ENCODE results near the gene LYRM2. TPM values are rescaled to one million over a fixed set of nuclear protein-coding genes. Genes with fewer than 3 reads are reported as not detected.
"Not testable (repeated sequence)": the region's sequence is repeated elsewhere in the genome, so short reads cannot be mapped to it uniquely, and the experiment has no call there.

The LYRM2 gene
- total RNA-seq, 1 experiment from 2014 or later = 26.3 TPM

DNA sequence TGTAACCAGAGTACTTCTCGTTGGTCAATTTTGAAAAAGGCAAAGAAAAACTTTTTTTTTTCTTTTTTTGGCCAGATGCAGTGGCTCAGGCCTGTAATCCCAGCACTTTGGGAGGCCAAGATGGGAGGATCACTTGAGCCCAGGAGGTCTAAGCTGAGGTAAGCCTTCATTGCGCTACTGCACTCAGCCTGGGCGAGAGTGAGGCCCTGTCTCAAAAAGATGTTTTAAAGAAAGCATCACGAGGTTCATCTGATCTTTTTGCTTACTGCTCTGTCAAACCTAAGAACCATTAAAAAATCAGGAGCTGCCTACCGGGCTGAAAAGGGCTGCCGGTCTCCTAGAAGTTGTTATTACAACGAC, 607 bp downstream of the LYRM2 start:
- intact Hi-C loops (cut with micrococcal nuclease) = no loop called here
- H2AFZ ChIP-seq (ENCODE audit: low read depth, low read length, poor library complexity, severe bottlenecking) = peak overlapping the region; percentile 77
- H3K4me3 ChIP-seq (replicated peaks in 1 of 2; ENCODE audit: low read depth in 1 of 2, low read length in 2 of 2) = peak overlapping the region; percentile 56 to 77
- TF ChIP-seq, protein P1, sequence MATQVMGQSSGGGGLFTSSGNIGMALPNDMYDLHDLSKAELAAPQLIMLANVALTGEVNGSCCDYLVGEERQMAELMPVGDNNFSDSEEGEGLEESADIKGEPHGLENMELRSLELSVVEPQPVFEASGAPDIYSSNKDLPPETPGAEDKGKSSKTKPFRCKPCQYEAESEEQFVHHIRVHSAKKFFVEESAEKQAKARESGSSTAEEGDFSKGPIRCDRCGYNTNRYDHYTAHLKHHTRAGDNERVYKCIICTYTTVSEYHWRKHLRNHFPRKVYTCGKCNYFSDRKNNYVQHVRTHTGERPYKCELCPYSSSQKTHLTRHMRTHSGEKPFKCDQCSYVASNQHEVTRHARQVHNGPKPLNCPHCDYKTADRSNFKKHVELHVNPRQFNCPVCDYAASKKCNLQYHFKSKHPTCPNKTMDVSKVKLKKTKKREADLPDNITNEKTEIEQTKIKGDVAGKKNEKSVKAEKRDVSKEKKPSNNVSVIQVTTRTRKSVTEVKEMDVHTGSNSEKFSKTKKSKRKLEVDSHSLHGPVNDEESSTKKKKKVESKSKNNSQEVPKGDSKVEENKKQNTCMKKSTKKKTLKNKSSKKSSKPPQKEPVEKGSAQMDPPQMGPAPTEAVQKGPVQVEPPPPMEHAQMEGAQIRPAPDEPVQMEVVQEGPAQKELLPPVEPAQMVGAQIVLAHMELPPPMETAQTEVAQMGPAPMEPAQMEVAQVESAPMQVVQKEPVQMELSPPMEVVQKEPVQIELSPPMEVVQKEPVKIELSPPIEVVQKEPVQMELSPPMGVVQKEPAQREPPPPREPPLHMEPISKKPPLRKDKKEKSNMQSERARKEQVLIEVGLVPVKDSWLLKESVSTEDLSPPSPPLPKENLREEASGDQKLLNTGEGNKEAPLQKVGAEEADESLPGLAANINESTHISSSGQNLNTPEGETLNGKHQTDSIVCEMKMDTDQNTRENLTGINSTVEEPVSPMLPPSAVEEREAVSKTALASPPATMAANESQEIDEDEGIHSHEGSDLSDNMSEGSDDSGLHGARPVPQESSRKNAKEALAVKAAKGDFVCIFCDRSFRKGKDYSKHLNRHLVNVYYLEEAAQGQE (IDR thresholded peaks at IDR 0.05; ENCODE audit: low read depth) = no peak
- TF ChIP-seq EZH2phosphoT487 (IDR thresholded peaks at IDR 0.05; ENCODE audit: borderline replicate concordance) (no peak), SRF (IDR thresholded peaks at IDR 0.05; ENCODE audit: low read depth) (no peak), ZFX (IDR thresholded peaks at IDR 0.05) (no peak), TCF7L2 (IDR thresholded peaks at IDR 0.05; ENCODE audit: borderline replicate concordance, extremely low read depth, insufficient read depth, insufficient read length) (no peak), ZNF274 (IDR thresholded peaks at IDR 0.05; ENCODE audit: low read depth, low read length) (no peak), JUND (IDR thresholded peaks at IDR 0.05) (no peak), EZH2 (IDR thresholded peaks at IDR 0.05) (no peak), SP1 (IDR thresholded peaks at IDR 0.05; ENCODE audit: low read depth) (no peak), EGR1 (IDR thresholded peaks at IDR 0.05; ENCODE audit: low read depth) (no peak)
- TF ChIP-seq, protein P2, sequence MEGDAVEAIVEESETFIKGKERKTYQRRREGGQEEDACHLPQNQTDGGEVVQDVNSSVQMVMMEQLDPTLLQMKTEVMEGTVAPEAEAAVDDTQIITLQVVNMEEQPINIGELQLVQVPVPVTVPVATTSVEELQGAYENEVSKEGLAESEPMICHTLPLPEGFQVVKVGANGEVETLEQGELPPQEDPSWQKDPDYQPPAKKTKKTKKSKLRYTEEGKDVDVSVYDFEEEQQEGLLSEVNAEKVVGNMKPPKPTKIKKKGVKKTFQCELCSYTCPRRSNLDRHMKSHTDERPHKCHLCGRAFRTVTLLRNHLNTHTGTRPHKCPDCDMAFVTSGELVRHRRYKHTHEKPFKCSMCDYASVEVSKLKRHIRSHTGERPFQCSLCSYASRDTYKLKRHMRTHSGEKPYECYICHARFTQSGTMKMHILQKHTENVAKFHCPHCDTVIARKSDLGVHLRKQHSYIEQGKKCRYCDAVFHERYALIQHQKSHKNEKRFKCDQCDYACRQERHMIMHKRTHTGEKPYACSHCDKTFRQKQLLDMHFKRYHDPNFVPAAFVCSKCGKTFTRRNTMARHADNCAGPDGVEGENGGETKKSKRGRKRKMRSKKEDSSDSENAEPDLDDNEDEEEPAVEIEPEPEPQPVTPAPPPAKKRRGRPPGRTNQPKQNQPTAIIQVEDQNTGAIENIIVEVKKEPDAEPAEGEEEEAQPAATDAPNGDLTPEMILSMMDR (IDR thresholded peaks at IDR 0.05 in 2 of 3, conservative IDR thresholded peaks at IDR 0.05 in 1 of 3; ENCODE audit: borderline replicate concordance in 1 of 3, insufficient read depth in 1 of 3, low read depth in 2 of 3, low read length in 2 of 3) = no peak
- no peaks in the 10 kb centered on the region for H3K9me3 ChIP-seq (ENCODE audit: control insufficient read depth in 1 of 2, insufficient read depth in 1 of 2, low read depth in 1 of 2, low read length in 2 of 2)
- BruUV-seq (replicated peaks) = no TSS peak
- H4K20me1 ChIP-seq (ENCODE audit: insufficient read depth) = no peaks in the 10 kb centered on the region
- RAD21 ChIA-PET (ENCODE audit: low non-redundant PET in 1 of 2, low total read pairs in 2 of 2, uncharacterized antibody in 2 of 2, unreplicated experiment in 2 of 2) = no interaction called here
- POLR2A ChIA-PET = interaction anchor here (0.8 kb wide), 1 partner anchor 8 kb away, joined by 3 read pairs; no protein-coding TSS in a partner anchor
- H3K9ac ChIP-seq (ENCODE audit: low read length) = peak overlapping the region; percentile 75
- H3K4me2 ChIP-seq (ENCODE audit: low read length) = peak overlapping the region; percentile 81
- H3K79me2 ChIP-seq (ENCODE audit: insufficient read depth, low read length) = peaks cover 24% of the 10 kb centered on the region
- no peak for DNase-seq (ENCODE audit: low read depth, low spot score)
- CTCF ChIA-PET = interaction anchor here (1.0 to 1.6 kb wide), 2 partner anchors 28 to 271 kb away, joined by 3 to 5 read pairs; no protein-coding TSS in a partner anchor
- H3K4me1 ChIP-seq (ENCODE audit: control insufficient read depth in 1 of 2, insufficient read depth in 2 of 2, low read length in 2 of 2) = peaks cover 6 to 16% of the 10 kb centered on the region in 2 experiments; a peak in 3 of 4 replicates
- H3K27ac ChIP-seq (ENCODE audit: low read depth, low read length) = peak overlapping the region; percentile 68
- peak; percentile 21 for ATAC-seq
- no peaks in the 10 kb centered on the region for H3K27me3 ChIP-seq (ENCODE audit: insufficient read depth, low read length)
- H3K36me3 ChIP-seq (ENCODE audit: control insufficient read depth in 1 of 2, insufficient read depth in 2 of 2, low read length in 2 of 2) = peaks cover 5 to 11% of the 10 kb centered on the region in 2 experiments; a peak in 2 of 4 replicates
- H3K9me2 ChIP-seq (ENCODE audit: insufficient read depth) = no peaks in the 10 kb centered on the region

DNA sequence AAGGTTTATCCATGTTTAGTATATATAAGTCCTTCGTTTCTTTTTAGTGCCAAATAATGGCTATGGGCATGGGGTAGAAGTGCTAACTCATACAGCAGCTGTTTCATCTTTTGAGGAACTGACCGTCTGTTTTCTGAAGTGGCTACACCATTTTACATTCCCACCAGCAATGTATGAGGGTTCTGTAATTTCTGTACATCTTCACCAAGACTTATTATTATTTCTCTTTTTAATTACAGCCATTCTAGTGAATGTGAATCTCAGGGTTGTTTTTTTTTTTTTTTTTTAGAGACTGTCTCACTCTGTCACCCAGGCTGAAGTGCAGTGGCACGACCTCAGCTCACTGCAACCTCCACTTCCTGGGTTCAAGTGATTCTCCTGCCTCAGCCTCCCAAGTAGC, 2.1 kb downstream of the LYRM2 start:
- H2AFZ ChIP-seq (ENCODE audit: low read depth, low read length, poor library complexity, severe bottlenecking); POLR2A ChIA-PET; DNase-seq (ENCODE audit: low read depth, low spot score); H4K20me1 ChIP-seq (ENCODE audit: insufficient read depth); H3K36me3 ChIP-seq (ENCODE audit: control insufficient read depth in 1 of 2, insufficient read depth in 2 of 2, low read length in 2 of 2); BruUV-seq (replicated peaks); CTCF ChIA-PET; H3K4me2 ChIP-seq (ENCODE audit: low read length); RAD21 ChIA-PET (ENCODE audit: low non-redundant PET in 1 of 2, low total read pairs in 2 of 2, uncharacterized antibody in 2 of 2, unreplicated experiment in 2 of 2); H3K9me2 ChIP-seq (ENCODE audit: insufficient read depth); ATAC-seq; H3K9ac ChIP-seq (ENCODE audit: low read length); H3K27me3 ChIP-seq (ENCODE audit: insufficient read depth, low read length); H3K4me3 ChIP-seq (replicated peaks in 1 of 2; ENCODE audit: low read depth in 1 of 2, low read length in 2 of 2); H3K27ac ChIP-seq (ENCODE audit: low read depth, low read length); H3K9me3 ChIP-seq (ENCODE audit: control insufficient read depth in 1 of 2, insufficient read depth in 1 of 2, low read depth in 1 of 2, low read length in 2 of 2); intact Hi-C loops (cut with micrococcal nuclease): not testable (repeated sequence)
- H3K79me2 ChIP-seq (ENCODE audit: insufficient read depth, low read length) = peaks cover 24% of the 10 kb centered on the region
- H3K4me1 ChIP-seq (ENCODE audit: control insufficient read depth in 1 of 2, insufficient read depth in 2 of 2, low read length in 2 of 2) = peaks cover 6 to 16% of the 10 kb centered on the region in 2 experiments; a peak in 3 of 4 replicates

Measured in HCT116 (cell line).